ENCODE measurements around the gene WHRN.

WHRN gene

DNA sequence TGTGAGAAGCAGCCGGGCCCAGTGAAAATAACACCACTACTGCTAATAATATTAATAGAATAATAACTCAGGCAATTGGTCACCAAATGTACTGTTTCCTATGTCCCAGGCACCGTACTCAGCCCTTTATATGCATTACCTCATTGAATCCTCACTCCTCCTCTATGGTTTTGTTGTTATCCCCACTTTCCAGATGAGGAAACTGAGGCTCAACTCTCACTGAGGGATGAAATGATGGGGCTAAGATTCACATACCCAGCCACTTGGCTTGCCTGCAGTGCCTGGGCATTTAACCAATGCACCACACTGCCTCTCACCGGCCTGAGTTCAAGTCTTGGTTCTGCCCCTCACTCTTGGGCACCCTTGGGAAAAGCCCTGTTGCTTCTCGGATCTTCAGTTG is 34.1 kb downstream of the WHRN start:
- no peaks in the 10 kb centered on the region for H3K9me3 ChIP-seq (ENCODE audit: control insufficient read depth, low read length)
- 94 to 100% methylated on average over 2 of the region's 4 CpGs for WGBS, 2 experiments (ENCODE audit: insufficient coverage in 2 of 2)
- no peaks in the 10 kb centered on the region for H3K36me3 ChIP-seq (ENCODE audit: control insufficient read depth, insufficient read depth, low read length)
- no peak overlapping the region for H3K27ac ChIP-seq (ENCODE audit: low read depth, low read length, severe bottlenecking)
- H3K4me3 ChIP-seq (ENCODE audit: extremely low read depth, insufficient read depth, low read length, poor library complexity, severe bottlenecking): no peak overlapping the region
- H3K4me1 ChIP-seq (ENCODE audit: control insufficient read depth, insufficient read depth, low read length, poor library complexity, severe bottlenecking): no peaks in the 10 kb centered on the region

DNA sequence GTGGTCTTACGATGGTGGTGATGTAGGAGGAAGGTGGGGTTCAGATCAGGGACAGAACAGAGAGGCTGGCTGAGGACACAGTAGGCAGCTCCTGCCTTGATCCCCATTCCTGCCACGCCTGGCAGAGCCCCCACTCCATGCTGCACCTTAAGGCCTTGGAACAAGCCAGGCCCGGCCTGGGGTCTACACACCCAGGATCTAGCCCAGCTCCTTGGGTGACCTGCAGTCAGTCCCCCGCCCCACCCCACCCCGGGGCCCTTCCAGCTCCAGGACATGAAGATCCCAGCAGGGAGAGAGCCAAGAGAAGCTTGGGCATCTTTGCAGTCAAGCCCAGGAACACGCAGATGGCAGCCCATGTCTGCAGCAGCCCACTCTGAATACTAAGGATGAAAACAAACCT is 34.7 kb downstream of the WHRN start:
- H3K4me1 ChIP-seq (ENCODE audit: control insufficient read depth, insufficient read depth, low read length, poor library complexity, severe bottlenecking): no peaks in the 10 kb centered on the region
- 83 to 91% methylated on average over 3 to 5 of the region's 6 CpGs for WGBS, 2 experiments (ENCODE audit: insufficient coverage in 2 of 2)
- no peak overlapping the region for H3K4me3 ChIP-seq (ENCODE audit: extremely low read depth, insufficient read depth, low read length, poor library complexity, severe bottlenecking)
- H3K27ac ChIP-seq (ENCODE audit: low read depth, low read length, severe bottlenecking): no peak overlapping the region
- H3K9me3 ChIP-seq (ENCODE audit: control insufficient read depth, low read length): no peaks in the 10 kb centered on the region
- no peaks in the 10 kb centered on the region for H3K36me3 ChIP-seq (ENCODE audit: control insufficient read depth, insufficient read depth, low read length)

DNA sequence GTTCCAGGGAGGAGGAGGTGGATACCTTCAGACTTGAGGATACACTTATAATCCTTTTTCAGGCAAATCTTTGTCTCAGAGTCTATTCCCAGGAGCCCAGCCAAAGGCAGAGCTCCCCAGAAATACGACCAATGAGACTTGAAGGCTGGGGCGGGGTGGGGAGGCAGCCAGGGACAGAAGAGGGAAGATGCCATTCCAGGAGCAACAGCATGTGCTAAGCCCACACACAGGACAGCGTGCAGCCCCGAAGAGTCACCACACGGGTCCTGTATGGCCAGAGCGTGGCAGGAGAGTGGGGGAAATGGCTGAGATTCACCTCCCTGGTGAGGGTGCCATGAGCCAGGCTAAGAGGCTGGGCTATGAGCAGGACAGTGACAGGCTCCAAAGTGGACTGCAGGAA is 35.2 kb downstream of the WHRN start:
- WGBS, 2 experiments (ENCODE audit: insufficient coverage in 2 of 2): 91 to 99% methylated on average over 6 of the region's 6 CpGs

DNA sequence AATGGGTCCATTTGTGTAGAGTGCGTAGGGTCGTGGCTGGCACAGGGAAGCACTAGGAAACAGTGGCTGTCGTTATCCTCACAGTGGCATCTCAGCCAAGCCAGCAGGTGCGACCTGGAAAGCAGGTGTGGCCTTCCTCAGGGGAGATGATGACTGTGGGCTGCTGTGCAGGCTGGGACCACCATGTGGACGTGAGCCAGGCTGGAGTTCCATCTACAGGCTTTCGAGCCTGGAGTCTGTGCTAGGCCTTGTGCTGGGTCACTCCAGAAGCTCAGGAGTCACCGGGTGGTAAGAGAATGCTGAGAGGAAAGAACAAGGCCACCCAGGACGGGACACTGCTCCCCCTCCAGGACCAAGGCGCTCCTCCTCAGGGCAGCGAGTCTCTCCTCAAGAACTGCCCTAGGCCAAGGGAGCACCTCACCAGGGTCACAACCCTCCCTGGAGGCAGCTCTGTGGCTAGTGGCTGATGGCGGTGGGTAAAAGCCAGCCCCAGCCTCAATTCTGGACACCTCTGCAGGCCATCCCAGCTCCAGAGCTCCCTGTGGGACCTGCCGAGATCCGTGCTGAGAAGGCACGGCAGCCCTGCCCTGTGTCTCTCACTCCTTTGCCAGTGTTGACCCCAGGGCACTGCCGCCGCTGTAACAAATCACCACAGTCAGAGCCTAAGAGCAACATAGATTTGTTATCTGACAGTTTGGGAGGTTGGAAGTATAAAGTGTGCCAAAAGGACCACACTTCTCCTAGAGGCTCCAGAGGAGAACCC is 36.0 kb downstream of the WHRN start:
- 89 to 93% methylated on average over 9 to 11 of the region's 16 CpGs for WGBS, 2 experiments (ENCODE audit: insufficient coverage in 2 of 2)
- Histone ChIP-seq H3K9me3 (ENCODE audit: control insufficient read depth, low read length) (no peaks in the 10 kb centered on the region), H3K4me1 (ENCODE audit: control insufficient read depth, insufficient read depth, low read length, poor library complexity, severe bottlenecking) (no peaks in the 10 kb centered on the region), H3K4me3 (ENCODE audit: extremely low read depth, insufficient read depth, low read length, poor library complexity, severe bottlenecking) (no peak overlapping the region), H3K36me3 (ENCODE audit: control insufficient read depth, insufficient read depth, low read length) (no peaks in the 10 kb centered on the region), H3K27ac (ENCODE audit: low read depth, low read length, severe bottlenecking) (no peak overlapping the region)

More for the DNA sequence above, 35.2 kb downstream of the WHRN start:
- H3K9me3 ChIP-seq (ENCODE audit: control insufficient read depth, low read length): no peaks in the 10 kb centered on the region
- H3K27ac ChIP-seq (ENCODE audit: low read depth, low read length, severe bottlenecking): no peak overlapping the region
- H3K4me1 ChIP-seq (ENCODE audit: control insufficient read depth, insufficient read depth, low read length, poor library complexity, severe bottlenecking): no peaks in the 10 kb centered on the region
- no peaks in the 10 kb centered on the region for H3K36me3 ChIP-seq (ENCODE audit: control insufficient read depth, insufficient read depth, low read length)
- no peak overlapping the region for H3K4me3 ChIP-seq (ENCODE audit: extremely low read depth, insufficient read depth, low read length, poor library complexity, severe bottlenecking)

DNA sequence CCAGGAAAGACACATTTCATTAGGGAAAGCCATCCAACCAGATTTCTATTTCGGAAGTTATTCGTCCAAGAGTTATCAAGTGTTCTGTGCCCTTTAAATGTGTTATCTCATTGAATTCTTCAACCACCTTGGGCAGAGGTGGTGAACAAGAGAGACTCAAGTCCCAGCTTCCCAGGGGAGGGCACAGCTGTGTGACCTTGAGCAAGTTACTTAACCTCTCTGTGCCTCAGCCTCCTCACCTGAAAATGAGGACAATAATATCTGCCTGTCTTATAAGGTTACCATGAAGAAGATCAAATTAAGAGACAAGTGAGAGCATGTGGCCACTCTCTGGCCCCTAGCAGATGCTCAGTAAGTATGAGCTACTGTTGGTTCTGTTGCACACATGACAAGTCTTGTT is 37.4 kb downstream of the WHRN start:
- no peaks in the 10 kb centered on the region for H3K36me3 ChIP-seq (ENCODE audit: control insufficient read depth, insufficient read depth, low read length)
- H3K4me3 ChIP-seq (ENCODE audit: extremely low read depth, insufficient read depth, low read length, poor library complexity, severe bottlenecking): no peak overlapping the region
- no peaks in the 10 kb centered on the region for H3K4me1 ChIP-seq (ENCODE audit: control insufficient read depth, insufficient read depth, low read length, poor library complexity, severe bottlenecking)
- H3K27ac ChIP-seq (ENCODE audit: low read depth, low read length, severe bottlenecking): no peak overlapping the region
- 100% methylated on average over 2 of the region's 2 CpGs for WGBS, 2 experiments (ENCODE audit: insufficient coverage in 2 of 2)
- no peaks in the 10 kb centered on the region for H3K9me3 ChIP-seq (ENCODE audit: control insufficient read depth, low read length)

DNA sequence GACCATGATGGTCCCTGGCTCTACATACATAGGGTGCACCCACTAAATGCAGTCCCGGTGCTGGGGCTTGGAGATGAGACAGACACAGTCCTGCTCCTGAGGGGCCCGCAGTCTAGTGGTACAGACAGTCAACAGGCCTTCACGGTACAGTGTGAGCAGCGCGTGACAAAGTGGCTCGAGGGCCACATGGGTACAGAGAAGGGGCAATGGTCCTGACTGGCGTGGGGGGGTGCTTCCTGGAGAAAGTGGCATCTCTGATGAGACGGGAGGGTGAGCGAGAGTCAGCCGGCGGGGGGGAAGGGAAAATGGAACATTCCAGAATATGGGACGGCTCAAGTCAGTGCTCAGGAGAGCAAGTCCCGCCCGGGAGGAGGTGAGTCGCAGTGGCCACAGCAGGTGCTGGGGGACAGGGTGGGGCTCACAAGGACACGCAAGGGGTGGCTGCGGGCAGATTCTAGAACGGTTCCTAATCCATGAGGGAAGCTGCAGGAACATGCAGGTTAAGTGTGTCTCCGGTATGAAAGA is 38.0 kb downstream of the WHRN start:
- Histone ChIP-seq H3K9me3 (ENCODE audit: control insufficient read depth, low read length) (no peaks in the 10 kb centered on the region), H3K4me1 (ENCODE audit: control insufficient read depth, insufficient read depth, low read length, poor library complexity, severe bottlenecking) (no peaks in the 10 kb centered on the region), H3K4me3 (ENCODE audit: extremely low read depth, insufficient read depth, low read length, poor library complexity, severe bottlenecking) (no peak overlapping the region), H3K27ac (ENCODE audit: low read depth, low read length, severe bottlenecking) (no peak overlapping the region), H3K36me3 (ENCODE audit: control insufficient read depth, insufficient read depth, low read length) (no peaks in the 10 kb centered on the region)
- 93 to 95% methylated on average over 19 of the region's 19 CpGs for whole genome bisulfite sequencing, 2 experiments (ENCODE audit: insufficient coverage in 2 of 2)

DNA sequence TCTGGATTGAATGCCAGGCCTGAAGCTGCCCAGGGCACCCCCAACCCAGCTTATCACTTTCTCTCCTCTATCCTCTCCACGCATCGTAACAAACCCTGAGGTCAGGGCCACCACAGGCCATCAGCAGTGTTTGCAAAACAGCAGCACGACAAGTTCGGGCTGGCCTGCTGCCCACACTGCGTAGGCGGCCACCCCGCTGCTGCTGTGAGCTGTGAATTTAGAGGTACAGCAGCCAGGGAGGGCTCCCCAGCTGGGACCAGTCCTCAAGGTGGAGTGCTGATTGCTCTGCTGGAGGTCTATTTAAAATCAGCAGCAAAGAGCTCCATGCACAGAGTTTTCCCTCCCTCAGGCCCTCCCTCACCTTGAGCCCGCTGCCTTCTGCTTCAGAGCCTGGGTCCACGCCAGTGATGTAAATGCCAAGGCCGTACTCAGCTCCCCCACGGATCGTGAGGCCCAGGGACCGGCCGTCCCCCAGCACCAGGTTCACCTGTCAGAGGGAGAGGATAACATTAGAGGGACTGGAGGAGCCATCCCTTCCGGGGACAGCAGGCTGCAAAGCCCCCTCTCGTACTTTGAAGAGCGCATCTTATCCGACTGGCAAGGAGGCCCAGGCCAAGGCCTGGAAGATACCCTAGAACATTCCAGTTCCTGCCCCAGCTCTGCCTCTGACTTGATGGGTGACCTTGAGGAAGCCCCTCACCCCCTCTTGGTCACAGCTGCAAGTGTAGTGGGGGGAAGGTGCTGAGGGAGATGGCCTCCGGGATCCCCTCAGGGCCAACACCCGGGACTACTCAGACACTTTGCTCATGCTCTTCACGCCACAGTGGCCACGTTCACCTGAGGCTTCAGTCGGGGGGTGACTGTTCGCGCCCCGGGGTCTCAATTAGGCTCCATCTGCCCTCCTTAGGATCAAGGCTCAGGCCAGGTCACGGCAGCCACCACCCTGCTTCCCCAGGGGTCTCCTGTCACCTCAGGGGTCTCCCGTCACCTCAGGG is 39.1 kb downstream of the WHRN start:
- 88 to 89% methylated on average over 24 to 25 of the region's 28 CpGs for whole genome bisulfite sequencing, 2 experiments (ENCODE audit: insufficient coverage in 2 of 2)
- H3K4me3 ChIP-seq (ENCODE audit: extremely low read depth, insufficient read depth, low read length, poor library complexity, severe bottlenecking): no peak overlapping the region
- H3K9me3 ChIP-seq (ENCODE audit: control insufficient read depth, low read length): no peaks in the 10 kb centered on the region
- no peaks in the 10 kb centered on the region for H3K36me3 ChIP-seq (ENCODE audit: control insufficient read depth, insufficient read depth, low read length)
- no peak overlapping the region for H3K27ac ChIP-seq (ENCODE audit: low read depth, low read length, severe bottlenecking)
- H3K4me1 ChIP-seq (ENCODE audit: control insufficient read depth, insufficient read depth, low read length, poor library complexity, severe bottlenecking): no peaks in the 10 kb centered on the region

DNA sequence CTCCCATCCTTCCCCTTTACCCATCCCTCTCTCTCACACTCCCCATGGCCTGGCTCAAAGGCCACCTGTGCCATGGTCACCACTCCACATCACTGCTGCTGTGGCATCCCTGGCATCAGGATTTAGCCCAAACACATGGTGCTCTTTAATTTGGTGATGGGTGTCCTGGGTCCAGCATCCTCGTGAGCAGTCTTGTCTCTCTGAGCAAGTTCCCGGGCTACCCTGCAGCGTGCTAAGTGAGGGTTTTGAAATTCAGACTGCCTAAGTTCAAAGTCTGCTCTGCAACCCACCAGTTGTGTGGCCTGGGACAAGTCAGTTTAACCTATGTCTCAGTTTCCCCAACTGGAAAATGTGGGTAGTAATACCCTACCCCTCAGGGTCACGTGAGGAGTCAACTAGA is 39.9 kb downstream of the WHRN start:
- H3K4me1 ChIP-seq (ENCODE audit: control insufficient read depth, insufficient read depth, low read length, poor library complexity, severe bottlenecking): no peaks in the 10 kb centered on the region
- H3K36me3 ChIP-seq (ENCODE audit: control insufficient read depth, insufficient read depth, low read length): no peaks in the 10 kb centered on the region
- H3K27ac ChIP-seq (ENCODE audit: low read depth, low read length, severe bottlenecking): no peak overlapping the region
- 88 to 94% methylated on average over 3 of the region's 4 CpGs for WGBS, 2 experiments (ENCODE audit: insufficient coverage in 2 of 2)
- H3K9me3 ChIP-seq (ENCODE audit: control insufficient read depth, low read length): no peaks in the 10 kb centered on the region
- no peak overlapping the region for H3K4me3 ChIP-seq (ENCODE audit: extremely low read depth, insufficient read depth, low read length, poor library complexity, severe bottlenecking)

DNA sequence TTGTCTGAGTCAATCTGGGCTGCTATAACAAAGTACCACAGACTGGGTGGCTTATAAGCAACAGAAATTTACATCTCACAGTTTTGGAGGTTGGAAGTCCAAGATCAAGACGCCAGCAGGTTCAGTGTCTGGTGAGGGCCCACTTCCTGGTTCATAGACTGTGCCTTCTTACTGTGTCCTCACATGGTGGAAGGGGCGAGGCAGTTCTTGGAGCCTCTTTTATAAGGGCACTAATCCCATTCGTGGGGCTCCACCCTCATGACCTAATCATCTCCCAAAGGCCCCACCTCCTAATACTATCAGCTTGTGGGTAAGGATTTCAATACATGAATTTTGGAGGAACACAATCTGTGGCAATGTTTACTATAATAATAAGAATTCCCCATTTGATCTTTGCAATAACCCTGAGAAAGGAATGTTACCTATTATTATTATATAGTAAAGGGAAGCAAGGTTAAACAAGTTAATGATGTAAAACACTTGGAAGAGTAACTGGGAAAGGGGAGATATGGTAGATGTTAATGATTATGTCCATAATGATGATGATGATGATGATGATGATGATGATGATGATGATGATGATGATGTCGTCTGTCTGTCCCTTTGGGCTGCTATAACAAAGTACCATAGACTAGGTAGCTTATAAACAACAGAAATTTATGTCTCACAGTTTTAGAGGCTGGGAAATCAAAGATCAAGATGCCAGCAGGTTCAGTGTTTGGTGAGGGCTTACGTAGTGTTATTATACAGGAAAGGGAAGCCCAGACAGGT is 40.8 kb downstream of the WHRN start:
- Histone ChIP-seq H3K4me3 (ENCODE audit: extremely low read depth, insufficient read depth, low read length, poor library complexity, severe bottlenecking) (no peak overlapping the region), H3K36me3 (ENCODE audit: control insufficient read depth, insufficient read depth, low read length) (no peaks in the 10 kb centered on the region), H3K9me3 (ENCODE audit: control insufficient read depth, low read length) (no peaks in the 10 kb centered on the region), H3K27ac (ENCODE audit: low read depth, low read length, severe bottlenecking) (no peak overlapping the region), H3K4me1 (ENCODE audit: control insufficient read depth, insufficient read depth, low read length, poor library complexity, severe bottlenecking) (no peaks in the 10 kb centered on the region)
- WGBS, 2 experiments (ENCODE audit: insufficient coverage in 2 of 2): 89 to 90% methylated on average over 2 to 3 of the region's 5 CpGs

DNA sequence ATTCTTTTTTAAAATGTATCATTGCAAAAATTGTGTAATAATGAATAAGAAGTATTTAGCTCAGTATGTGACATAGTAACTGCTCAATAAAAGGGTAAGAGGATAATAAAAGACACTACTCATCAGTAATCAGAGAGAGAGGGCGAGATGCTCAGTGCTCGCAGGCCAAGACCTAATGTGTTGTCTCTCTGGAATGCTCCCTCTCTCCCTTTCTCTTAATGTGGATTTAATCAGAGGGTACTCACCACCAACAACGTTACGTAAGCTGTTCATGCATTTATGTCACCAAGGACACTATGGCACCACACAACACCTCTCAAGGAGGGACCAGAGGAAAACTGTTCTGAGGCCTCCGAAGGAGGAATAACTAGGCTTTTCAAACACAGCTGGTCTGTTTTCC is 42.5 kb downstream of the WHRN start:
- Histone ChIP-seq H3K27ac (ENCODE audit: low read depth, low read length, severe bottlenecking) (no peak overlapping the region), H3K9me3 (ENCODE audit: control insufficient read depth, low read length) (no peaks in the 10 kb centered on the region), H3K4me3 (ENCODE audit: extremely low read depth, insufficient read depth, low read length, poor library complexity, severe bottlenecking) (no peak overlapping the region), H3K4me1 (ENCODE audit: control insufficient read depth, insufficient read depth, low read length, poor library complexity, severe bottlenecking) (no peaks in the 10 kb centered on the region), H3K36me3 (ENCODE audit: control insufficient read depth, insufficient read depth, low read length) (no peaks in the 10 kb centered on the region)
- 93 to 100% methylated on average over 3 to 4 of the region's 5 CpGs for WGBS, 2 experiments (ENCODE audit: insufficient coverage in 2 of 2)

Data from mesodermal cell (in vitro differentiated cells).